ENCODE measurements around the gene MRPS18C. TPM values are rescaled to one million over a fixed set of nuclear protein-coding genes. Genes with fewer than 3 reads are reported as not detected.
A peak's percentile ranks its signal among the peaks of the same experiment; 100 is the strongest.
"Not testable (repeated sequence)": the region's sequence is repeated elsewhere in the genome, so short reads cannot be mapped to it uniquely, and the experiment has no call there.

MRPS18C gene
- total and polyA plus RNA-seq, 8 donors: 28.5 to 61.4 (median 53.2) TPM

- H3K36me3 ChIP-seq: no peaks in the 10 kb centered on the region
- no peaks in the 10 kb centered on the region for H3K27me3 ChIP-seq
- ATAC-seq (no peak), DNase-seq (no peak)
- TF ChIP-seq CTCF (IDR thresholded peaks at IDR 0.05): no peak
- no peaks in the 10 kb centered on the region for H3K9me3 ChIP-seq
- intact Hi-C loops (cut with DNase I): no loop called here
- H3K4me1 ChIP-seq: peaks cover 5 to 12% of the 10 kb centered on the region in 2 donors
- H3K27ac ChIP-seq: no peak overlapping the region
- H3K4me3 ChIP-seq: no peak overlapping the region
Measured at GRCh38 chr4:83489711-83490326, 34.0 kb downstream of the MRPS18C start.

GRCh38 chr4:83490876-83491450, 35.1 kb downstream of the MRPS18C start:
- Histone ChIP-seq H3K4me1 (peaks cover 0 to 4% of the 10 kb centered on the region in 2 donors), H3K36me3 (no peaks in the 10 kb centered on the region), H3K4me3 (no peak overlapping the region), H3K9me3 (no peaks in the 10 kb centered on the region), H3K27me3 (no peaks in the 10 kb centered on the region), H3K27ac (no peak overlapping the region)
- DNase-seq (peak in 1 of 4 donors; percentile 21), ATAC-seq (peak; percentile 72)
- intact Hi-C loops (cut with DNase I): no loop called here
- peak; percentile 43 to 49 for TF ChIP-seq CTCF (IDR thresholded peaks at IDR 0.05)

- intact Hi-C loops (cut with DNase I); H3K4me3 ChIP-seq; H3K27ac ChIP-seq; ATAC-seq; H3K4me1 ChIP-seq; H3K36me3 ChIP-seq; H3K9me3 ChIP-seq; H3K27me3 ChIP-seq; DNase-seq: not testable (repeated sequence)
Measured at GRCh38 chr4:83496085-83496917, 40.4 kb downstream of the MRPS18C start.

- no peaks in the 10 kb centered on the region for H3K4me1 ChIP-seq
- H3K36me3 ChIP-seq: no peaks in the 10 kb centered on the region
- intact Hi-C loops (cut with DNase I): no loop called here
- DNase-seq (no peak), ATAC-seq (no peak)
- H3K27ac ChIP-seq: no peak overlapping the region
- no peaks in the 10 kb centered on the region for H3K27me3 ChIP-seq
- no peak for TF ChIP-seq CTCF (IDR thresholded peaks at IDR 0.05)
- H3K4me3 ChIP-seq: no peak overlapping the region
- H3K9me3 ChIP-seq: no peaks in the 10 kb centered on the region
Measured at GRCh38 chr4:83498187-83498586, 42.3 kb downstream of the MRPS18C start.

- ATAC-seq; DNase-seq; H3K27me3 ChIP-seq; H3K9me3 ChIP-seq; H3K27ac ChIP-seq; H3K36me3 ChIP-seq; H3K4me3 ChIP-seq; intact Hi-C loops (cut with DNase I); H3K4me1 ChIP-seq: not testable (repeated sequence)
Measured at GRCh38 chr4:83501671-83502070, 45.8 kb downstream of the MRPS18C start.

GRCh38 chr4:83503974-83504373, 48.1 kb downstream of the MRPS18C start:
- TF ChIP-seq CTCF (IDR thresholded peaks at IDR 0.05): no peak
- Histone ChIP-seq H3K4me3 (no peak overlapping the region), H3K36me3 (no peaks in the 10 kb centered on the region), H3K4me1 (no peaks in the 10 kb centered on the region), H3K27ac (peak overlapping the region in 1 of 2 donors; percentile 26), H3K9me3 (no peaks in the 10 kb centered on the region), H3K27me3 (no peaks in the 10 kb centered on the region)
- intact Hi-C loops (cut with DNase I): no loop called here
- ATAC-seq (peak; percentile 13), DNase-seq (no peak)
